HUES64 (cell line): ENCODE data around the gene CEL.

ENCODE experiments used
- H3K27ac ChIP-seq: 2 replicates; pipeline ENCODE4 v1.7.0; 2013; ENCODE audit warnings: low read depth, low read length, inconsistent platforms
- H3K27me3 ChIP-seq: 2 replicates; pipeline ENCODE4 v1.6.1; 2013; ENCODE audit warnings: mild to moderate bottlenecking, low read length; ENCODE audit not compliant: insufficient read depth
- H3K36me3 ChIP-seq: 2 replicates; pipeline ENCODE4 v1.6.1; 2013; ENCODE audit warnings: mild to moderate bottlenecking, low read length; ENCODE audit not compliant: insufficient read depth
- H3K4me1 ChIP-seq: 2 replicates; pipeline ENCODE4 v1.6.1; 2013; ENCODE audit warnings: mild to moderate bottlenecking, low read length, moderate library complexity; ENCODE audit not compliant: insufficient read depth
- H3K4me3 ChIP-seq: 2 replicates; pipeline ENCODE4 v1.5.1; 2013; ENCODE audit warnings: mild to moderate bottlenecking, low read length, moderate library complexity
- H3K9ac ChIP-seq: 2 replicates; pipeline ENCODE4 v1.6.1; 2013; ENCODE audit warnings: mild to moderate bottlenecking, low read depth, low read length
- H3K9me3 ChIP-seq: 2 replicates; pipeline ENCODE4 v1.6.1; 2013; ENCODE audit warnings: low read depth, low read length; ENCODE audit not compliant: insufficient read depth
- WGBS: fragments of 150-250, 120-280 bp; methylation state at CpG from one replicate; pipeline ENCODE4 v1.1.7; 2013; ENCODE audit warnings: missing lambda C conversion rate; 5-methylcytosine and 5-hydroxymethylcytosine counted together

The CEL gene

GRCh38 chr9:133115604-133116345, 54.0 kb downstream of the CEL start:
- no peaks in the 10 kb centered on the region for H3K9me3 ChIP-seq
- H3K4me3 ChIP-seq: no peak overlapping the region
- peaks cover 14% of the 10 kb centered on the region; the same call in 1 of the 2 replicates for H3K4me1 ChIP-seq
- H3K36me3 ChIP-seq: peaks cover 2% of the 10 kb centered on the region; the same call in 1 of the 2 replicates
- H3K27me3 ChIP-seq: peaks cover 21% of the 10 kb centered on the region
- WGBS: 88% methylated on average over 32 of the region's 32 CpGs
- H3K27ac ChIP-seq: no peak overlapping the region
- H3K9ac ChIP-seq: no peak overlapping the region

- no peaks in the 10 kb centered on the region; the same call in 1 of the 2 replicates for H3K36me3 ChIP-seq
- peaks cover 22% of the 10 kb centered on the region for H3K27me3 ChIP-seq
- peaks cover 14% of the 10 kb centered on the region; the same call in 1 of the 2 replicates for H3K4me1 ChIP-seq
- no peak overlapping the region for H3K27ac ChIP-seq
- no peak overlapping the region for H3K4me3 ChIP-seq
- WGBS: 89% methylated on average over 20 of the region's 20 CpGs
- H3K9me3 ChIP-seq: no peaks in the 10 kb centered on the region
- no peak overlapping the region for H3K9ac ChIP-seq
Measured at GRCh38 chr9:133116346-133117231, 54.8 kb downstream of the CEL start.

GRCh38 chr9:133117271-133118178, 55.7 kb downstream of the CEL start:
- no peak overlapping the region for H3K4me3 ChIP-seq
- H3K36me3 ChIP-seq: no peaks in the 10 kb centered on the region
- H3K9ac ChIP-seq: no peak overlapping the region
- WGBS: 91% methylated on average over 18 of the region's 18 CpGs
- H3K4me1 ChIP-seq: peaks cover 14% of the 10 kb centered on the region; the same call in 1 of the 2 replicates
- no peak overlapping the region for H3K27ac ChIP-seq
- peaks cover 24% of the 10 kb centered on the region for H3K27me3 ChIP-seq
- H3K9me3 ChIP-seq: no peaks in the 10 kb centered on the region

- H3K9me3 ChIP-seq: no peaks in the 10 kb centered on the region
- no peak overlapping the region for H3K9ac ChIP-seq
- peaks cover 28% of the 10 kb centered on the region for H3K27me3 ChIP-seq
- no peaks in the 10 kb centered on the region for H3K36me3 ChIP-seq
- 90% methylated on average over 3 of the region's 3 CpGs for WGBS
- no peak overlapping the region for H3K4me3 ChIP-seq
- H3K4me1 ChIP-seq: peaks cover 14% of the 10 kb centered on the region; the same call in 1 of the 2 replicates
- no peak overlapping the region for H3K27ac ChIP-seq
Measured at GRCh38 chr9:133118179-133118520, 56.4 kb downstream of the CEL start.

- H3K4me3 ChIP-seq: no peak overlapping the region
- 95% methylated on average over 3 of the region's 3 CpGs for WGBS
- peaks cover 14% of the 10 kb centered on the region; the same call in 1 of the 2 replicates for H3K4me1 ChIP-seq
- H3K9me3 ChIP-seq: no peaks in the 10 kb centered on the region
- no peak overlapping the region for H3K9ac ChIP-seq
- no peaks in the 10 kb centered on the region for H3K36me3 ChIP-seq
- peaks cover 28% of the 10 kb centered on the region for H3K27me3 ChIP-seq
- H3K27ac ChIP-seq: no peak overlapping the region
Measured at GRCh38 chr9:133118568-133118967, 56.8 kb downstream of the CEL start.

- H3K27ac ChIP-seq: no peak overlapping the region
- H3K9ac ChIP-seq: peak overlapping the region; percentile 0; the same call in 1 of the 2 replicates
- WGBS: 54% methylated on average over 20 of the region's 21 CpGs
- no peak overlapping the region for H3K4me3 ChIP-seq
- no peaks in the 10 kb centered on the region for H3K36me3 ChIP-seq
- H3K27me3 ChIP-seq: peaks cover 31% of the 10 kb centered on the region
- H3K9me3 ChIP-seq: no peaks in the 10 kb centered on the region
- H3K4me1 ChIP-seq: peaks cover 14% of the 10 kb centered on the region; the same call in 1 of the 2 replicates
Measured at GRCh38 chr9:133119103-133119845, 57.5 kb downstream of the CEL start.

GRCh38 chr9:133119846-133120500, 58.2 kb downstream of the CEL start:
- Histone ChIP-seq H3K9me3 (no peaks in the 10 kb centered on the region), H3K36me3 (no peaks in the 10 kb centered on the region), H3K27me3 (peaks cover 33% of the 10 kb centered on the region), H3K4me3 (peak overlapping the region; percentile 67), H3K9ac (peak overlapping the region; percentile 0; the same call in 1 of the 2 replicates), H3K4me1 (peaks cover 14% of the 10 kb centered on the region; the same call in 1 of the 2 replicates), H3K27ac (no peak overlapping the region)
- 55% methylated on average over 20 of the region's 21 CpGs for WGBS

GRCh38 chr9:133120501-133121197, 58.9 kb downstream of the CEL start:
- peak overlapping the region; percentile 67 for H3K4me3 ChIP-seq
- H3K9me3 ChIP-seq: no peaks in the 10 kb centered on the region
- H3K36me3 ChIP-seq: no peaks in the 10 kb centered on the region
- peak overlapping the region; percentile 84 for H3K9ac ChIP-seq
- H3K27me3 ChIP-seq: peaks cover 33% of the 10 kb centered on the region
- H3K4me1 ChIP-seq: peaks cover 14% of the 10 kb centered on the region; the same call in 1 of the 2 replicates
- no peak overlapping the region for H3K27ac ChIP-seq
- WGBS: 2% methylated on average over 66 of the region's 66 CpGs
